HepG2 (cell line): ENCODE data around the gene PNPLA2. TPM values are rescaled to one million over a fixed set of nuclear protein-coding genes. Genes with fewer than 3 reads are reported as not detected.

Experiments
- AHR ChIP-seq: IDR thresholded peaks from 2 replicates; pipeline ENCODE4 v1.6.1; 2018; ENCODE audit warnings: missing genetic modification reagents, missing compliant biosample characterization
- BRD4 ChIP-seq: sonication (generic); formaldehyde crosslinking; IDR thresholded peaks from 2 replicates; pipeline ENCODE4 v1.4.0; 2020; ENCODE audit warnings: missing genetic modification reagents
- CEBPB ChIP-seq: IDR thresholded peaks from 2 replicates; pipeline ENCODE4 v1.6.1; 2011; ENCODE audit warnings: low read depth, low read length, improper control_type of control experiment, borderline replicate concordance
- E2F1 ChIP-seq: sonication (generic); formaldehyde crosslinking; IDR thresholded peaks from 2 replicates; pipeline ENCODE4 v1.5.0; 2020; ENCODE audit warnings: missing genetic modification reagents
- EED ChIP-seq: sonication (generic); formaldehyde crosslinking; IDR thresholded peaks from 2 replicates; pipeline ENCODE4 v1.5.0; 2020; ENCODE audit warnings: mild to moderate bottlenecking, missing genetic modification reagents
- ELF1 ChIP-seq: sonication (generic); formaldehyde crosslinking; IDR thresholded peaks from 2 replicates; pipeline ENCODE4 v1.4.0; 2020; ENCODE audit warnings: missing genetic modification reagents
- HOXA3 ChIP-seq: sonication (generic); formaldehyde crosslinking; IDR thresholded peaks from 2 replicates; pipeline ENCODE4 v1.5.0; 2020; ENCODE audit warnings: missing genetic modification reagents
- HOXA9 ChIP-seq: sonication (generic); formaldehyde crosslinking; IDR thresholded peaks from 2 replicates; pipeline ENCODE4 v1.8.1; 2022; ENCODE audit warnings: missing genetic modification reagents, mild to moderate bottlenecking, moderate library complexity, borderline replicate concordance
- JUN ChIP-seq: sonication (generic); formaldehyde crosslinking; IDR thresholded peaks from 2 replicates; pipeline ENCODE4 v1.4.0; 2020; ENCODE audit warnings: mild to moderate bottlenecking, missing genetic modification reagents
- NFIC ChIP-seq: IDR thresholded peaks from 2 replicates; pipeline ENCODE4 v1.6.1; 2012; ENCODE audit warnings: mild to moderate bottlenecking, low read length, inconsistent platforms
- SNAI1 ChIP-seq: sonication (generic); formaldehyde crosslinking; IDR thresholded peaks from 2 replicates; pipeline ENCODE4 v1.5.0; 2020; ENCODE audit warnings: mild to moderate bottlenecking, missing genetic modification reagents, borderline replicate concordance
- TEAD3 ChIP-seq: optimal IDR thresholded peaks from 2 replicates; pipeline ENCODE3; 2016; ENCODE audit warnings: borderline replicate concordance
- ZFP1 ChIP-seq: IDR thresholded peaks from 2 replicates; pipeline ENCODE4 v1.6.1; 2016
- ZMYM4 ChIP-seq: sonication (generic); formaldehyde crosslinking; IDR thresholded peaks from 2 replicates; pipeline ENCODE4 v1.8.1; 2023; ENCODE audit warnings: mild to moderate bottlenecking, missing genetic modification reagents
- ZNF589 ChIP-seq: sonication (generic); formaldehyde crosslinking; conservative IDR thresholded peaks from 2 replicates; pipeline ENCODE4 v1.8.0; 2022; ENCODE audit warnings: mild to moderate bottlenecking, moderate library complexity, missing genetic modification reagents
- ZNF724P ChIP-seq: sonication (generic); formaldehyde crosslinking; IDR thresholded peaks from 2 replicates; pipeline ENCODE4 v1.8.0; 2022; ENCODE audit warnings: missing genetic modification reagents, borderline replicate concordance
- polyA plus RNA-seq, 8 experiments: library from polyadenylated mRNA; depleted of rRNA in 3 of 8; stranded (reverse) in 7 of 8; unstranded in 1 of 8; fragments of >200 nt; fragmentation: Illumina TruSeq in 4 of 8; extraction: Trizol in 4 of 8; gene quantifications; 2 replicates each; pipeline versions ENCODE4 v1.2.1 to v1.2.3, GENCODE V29; 2011 to 2016; ENCODE audit warnings: low read depth in 4 of 8, missing spikeins in 1 of 8, mixed read lengths in 1 of 8; ENCODE audit not compliant: insufficient read depth in 1 of 8
- total RNA-seq, 5 experiments: library from RNA; depleted of rRNA; stranded (reverse); fragments of >200 nt; fragmentation: Illumina TruSeq; extraction: Trizol; gene quantifications; 2 replicates each; pipeline ENCODE4 v1.2.3, GENCODE V29; 2016; ENCODE audit warnings: low read depth in 1 of 5
- TF ChIP-seq, protein P1 (sequence below): sonication (generic); formaldehyde crosslinking; conservative IDR thresholded peaks from 2 replicates; pipeline ENCODE4 v1.4.0; 2020; ENCODE audit warnings: mild to moderate bottlenecking, missing genetic modification reagents, moderate library complexity
- TF ChIP-seq, protein P2 (sequence below): sonication (generic); formaldehyde crosslinking; IDR thresholded peaks from 2 replicates; pipeline ENCODE4 v1.4.0; 2020; ENCODE audit warnings: missing genetic modification reagents
- TF ChIP-seq, protein P3 (sequence below): sonication (generic); formaldehyde crosslinking; IDR thresholded peaks from 2 replicates; pipeline ENCODE4 v1.5.0; 2020; ENCODE audit warnings: mild to moderate bottlenecking, missing genetic modification reagents

PNPLA2 gene
- total and polyA plus RNA-seq, 2 of the 13 experiments (the other 11 are each of a cell fraction or from before 2014, with no cell fraction given): 10.5 to 43.2 TPM

- TF ChIP-seq HOXA9 (CRISPR knock-in tag) (no peak), ZNF724P (CRISPR knock-in tag) (no peak), EED (peak; percentile 56; the same call in 1 of the 2 replicates), SNAI1 (no peak), TEAD3 (CRISPR knock-in tag) (peak; percentile 62), BRD4 (CRISPR knock-in tag) (no peak), AHR (CRISPR knock-in tag) (0 out of 2 replicates have a peak, but pooled peaks have one; percentile 44), JUN (peak; percentile 88; the same call in 1 of the 2 replicates), ZMYM4 (CRISPR knock-in tag) (0 out of 2 replicates have a peak, but pooled peaks have one; percentile 24), ELF1 (CRISPR knock-in tag) (peak; percentile 80), NFIC (no peak), ZFP1 (no peak; the same call in 1 of the 2 replicates), CEBPB (peak; percentile 84), ZNF589 (0 out of 2 replicates have a peak, but pooled peaks have one; percentile 24), HOXA3 (peak; percentile 18; the same call in 1 of the 2 replicates), E2F1 (no peak)
- TF ChIP-seq, protein P1, sequence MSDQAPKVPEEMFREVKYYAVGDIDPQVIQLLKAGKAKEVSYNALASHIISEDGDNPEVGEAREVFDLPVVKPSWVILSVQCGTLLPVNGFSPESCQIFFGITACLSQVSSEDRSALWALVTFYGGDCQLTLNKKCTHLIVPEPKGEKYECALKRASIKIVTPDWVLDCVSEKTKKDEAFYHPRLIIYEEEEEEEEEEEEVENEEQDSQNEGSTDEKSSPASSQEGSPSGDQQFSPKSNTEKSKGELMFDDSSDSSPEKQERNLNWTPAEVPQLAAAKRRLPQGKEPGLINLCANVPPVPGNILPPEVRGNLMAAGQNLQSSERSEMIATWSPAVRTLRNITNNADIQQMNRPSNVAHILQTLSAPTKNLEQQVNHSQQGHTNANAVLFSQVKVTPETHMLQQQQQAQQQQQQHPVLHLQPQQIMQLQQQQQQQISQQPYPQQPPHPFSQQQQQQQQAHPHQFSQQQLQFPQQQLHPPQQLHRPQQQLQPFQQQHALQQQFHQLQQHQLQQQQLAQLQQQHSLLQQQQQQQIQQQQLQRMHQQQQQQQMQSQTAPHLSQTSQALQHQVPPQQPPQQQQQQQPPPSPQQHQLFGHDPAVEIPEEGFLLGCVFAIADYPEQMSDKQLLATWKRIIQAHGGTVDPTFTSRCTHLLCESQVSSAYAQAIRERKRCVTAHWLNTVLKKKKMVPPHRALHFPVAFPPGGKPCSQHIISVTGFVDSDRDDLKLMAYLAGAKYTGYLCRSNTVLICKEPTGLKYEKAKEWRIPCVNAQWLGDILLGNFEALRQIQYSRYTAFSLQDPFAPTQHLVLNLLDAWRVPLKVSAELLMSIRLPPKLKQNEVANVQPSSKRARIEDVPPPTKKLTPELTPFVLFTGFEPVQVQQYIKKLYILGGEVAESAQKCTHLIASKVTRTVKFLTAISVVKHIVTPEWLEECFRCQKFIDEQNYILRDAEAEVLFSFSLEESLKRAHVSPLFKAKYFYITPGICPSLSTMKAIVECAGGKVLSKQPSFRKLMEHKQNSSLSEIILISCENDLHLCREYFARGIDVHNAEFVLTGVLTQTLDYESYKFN (CRISPR knock-in tag): peak; percentile 25; the same call in 1 of the 2 replicates
- TF ChIP-seq, protein P2, sequence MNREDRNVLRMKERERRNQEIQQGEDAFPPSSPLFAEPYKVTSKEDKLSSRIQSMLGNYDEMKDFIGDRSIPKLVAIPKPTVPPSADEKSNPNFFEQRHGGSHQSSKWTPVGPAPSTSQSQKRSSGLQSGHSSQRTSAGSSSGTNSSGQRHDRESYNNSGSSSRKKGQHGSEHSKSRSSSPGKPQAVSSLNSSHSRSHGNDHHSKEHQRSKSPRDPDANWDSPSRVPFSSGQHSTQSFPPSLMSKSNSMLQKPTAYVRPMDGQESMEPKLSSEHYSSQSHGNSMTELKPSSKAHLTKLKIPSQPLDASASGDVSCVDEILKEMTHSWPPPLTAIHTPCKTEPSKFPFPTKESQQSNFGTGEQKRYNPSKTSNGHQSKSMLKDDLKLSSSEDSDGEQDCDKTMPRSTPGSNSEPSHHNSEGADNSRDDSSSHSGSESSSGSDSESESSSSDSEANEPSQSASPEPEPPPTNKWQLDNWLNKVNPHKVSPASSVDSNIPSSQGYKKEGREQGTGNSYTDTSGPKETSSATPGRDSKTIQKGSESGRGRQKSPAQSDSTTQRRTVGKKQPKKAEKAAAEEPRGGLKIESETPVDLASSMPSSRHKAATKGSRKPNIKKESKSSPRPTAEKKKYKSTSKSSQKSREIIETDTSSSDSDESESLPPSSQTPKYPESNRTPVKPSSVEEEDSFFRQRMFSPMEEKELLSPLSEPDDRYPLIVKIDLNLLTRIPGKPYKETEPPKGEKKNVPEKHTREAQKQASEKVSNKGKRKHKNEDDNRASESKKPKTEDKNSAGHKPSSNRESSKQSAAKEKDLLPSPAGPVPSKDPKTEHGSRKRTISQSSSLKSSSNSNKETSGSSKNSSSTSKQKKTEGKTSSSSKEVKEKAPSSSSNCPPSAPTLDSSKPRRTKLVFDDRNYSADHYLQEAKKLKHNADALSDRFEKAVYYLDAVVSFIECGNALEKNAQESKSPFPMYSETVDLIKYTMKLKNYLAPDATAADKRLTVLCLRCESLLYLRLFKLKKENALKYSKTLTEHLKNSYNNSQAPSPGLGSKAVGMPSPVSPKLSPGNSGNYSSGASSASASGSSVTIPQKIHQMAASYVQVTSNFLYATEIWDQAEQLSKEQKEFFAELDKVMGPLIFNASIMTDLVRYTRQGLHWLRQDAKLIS (CRISPR knock-in tag): 0 out of 2 replicates have a peak, but pooled peaks have one; percentile 37
- TF ChIP-seq, protein P3, sequence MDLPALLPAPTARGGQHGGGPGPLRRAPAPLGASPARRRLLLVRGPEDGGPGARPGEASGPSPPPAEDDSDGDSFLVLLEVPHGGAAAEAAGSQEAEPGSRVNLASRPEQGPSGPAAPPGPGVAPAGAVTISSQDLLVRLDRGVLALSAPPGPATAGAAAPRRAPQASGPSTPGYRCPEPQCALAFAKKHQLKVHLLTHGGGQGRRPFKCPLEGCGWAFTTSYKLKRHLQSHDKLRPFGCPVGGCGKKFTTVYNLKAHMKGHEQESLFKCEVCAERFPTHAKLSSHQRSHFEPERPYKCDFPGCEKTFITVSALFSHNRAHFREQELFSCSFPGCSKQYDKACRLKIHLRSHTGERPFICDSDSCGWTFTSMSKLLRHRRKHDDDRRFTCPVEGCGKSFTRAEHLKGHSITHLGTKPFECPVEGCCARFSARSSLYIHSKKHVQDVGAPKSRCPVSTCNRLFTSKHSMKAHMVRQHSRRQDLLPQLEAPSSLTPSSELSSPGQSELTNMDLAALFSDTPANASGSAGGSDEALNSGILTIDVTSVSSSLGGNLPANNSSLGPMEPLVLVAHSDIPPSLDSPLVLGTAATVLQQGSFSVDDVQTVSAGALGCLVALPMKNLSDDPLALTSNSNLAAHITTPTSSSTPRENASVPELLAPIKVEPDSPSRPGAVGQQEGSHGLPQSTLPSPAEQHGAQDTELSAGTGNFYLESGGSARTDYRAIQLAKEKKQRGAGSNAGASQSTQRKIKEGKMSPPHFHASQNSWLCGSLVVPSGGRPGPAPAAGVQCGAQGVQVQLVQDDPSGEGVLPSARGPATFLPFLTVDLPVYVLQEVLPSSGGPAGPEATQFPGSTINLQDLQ (CRISPR knock-in tag): no peak
These were observed at the start of gene PNPLA2 (continued) for GRCh38 chr11:818396-819128.
